ENCODE results near the gene LRP5.
"Not testable (repeated sequence)": the region's sequence is repeated elsewhere in the genome, so short reads cannot be mapped to it uniquely, and the experiment has no call there.

LRP5 gene

DNA sequence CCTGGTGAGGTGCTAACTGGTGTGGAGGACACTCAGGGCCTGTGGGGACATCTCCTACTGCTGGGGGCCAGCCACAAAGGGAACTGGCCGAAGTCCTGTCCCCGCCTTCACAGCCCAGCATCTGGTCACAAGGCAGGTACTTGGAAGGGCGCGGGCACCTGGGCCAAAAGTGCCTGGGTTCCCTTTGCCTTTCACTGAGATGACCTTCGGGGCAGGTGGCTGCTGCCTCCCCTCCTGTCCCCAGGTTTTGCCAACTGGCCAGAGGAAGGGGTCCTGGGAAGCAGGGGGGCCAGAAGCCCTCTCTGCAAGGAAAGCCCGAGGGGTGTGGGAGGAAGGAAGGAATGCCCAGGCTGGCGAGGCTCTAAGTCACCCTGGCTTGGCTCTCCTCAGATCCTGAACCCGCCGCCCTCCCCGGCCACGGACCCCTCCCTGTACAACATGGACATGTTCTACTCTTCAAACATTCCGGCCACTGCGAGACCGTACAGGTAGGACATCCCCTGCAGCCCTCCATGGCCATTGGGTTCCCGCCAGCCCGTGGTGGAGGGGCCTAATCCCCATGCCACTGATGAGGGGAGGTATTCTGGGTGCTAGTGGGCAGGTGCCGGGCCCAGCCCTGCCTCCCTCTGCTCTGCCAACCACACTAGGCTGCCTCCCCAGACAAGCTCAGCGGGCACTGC is 133.8 kb downstream of the LRP5 start:
- no peak for DNase-seq

DNA sequence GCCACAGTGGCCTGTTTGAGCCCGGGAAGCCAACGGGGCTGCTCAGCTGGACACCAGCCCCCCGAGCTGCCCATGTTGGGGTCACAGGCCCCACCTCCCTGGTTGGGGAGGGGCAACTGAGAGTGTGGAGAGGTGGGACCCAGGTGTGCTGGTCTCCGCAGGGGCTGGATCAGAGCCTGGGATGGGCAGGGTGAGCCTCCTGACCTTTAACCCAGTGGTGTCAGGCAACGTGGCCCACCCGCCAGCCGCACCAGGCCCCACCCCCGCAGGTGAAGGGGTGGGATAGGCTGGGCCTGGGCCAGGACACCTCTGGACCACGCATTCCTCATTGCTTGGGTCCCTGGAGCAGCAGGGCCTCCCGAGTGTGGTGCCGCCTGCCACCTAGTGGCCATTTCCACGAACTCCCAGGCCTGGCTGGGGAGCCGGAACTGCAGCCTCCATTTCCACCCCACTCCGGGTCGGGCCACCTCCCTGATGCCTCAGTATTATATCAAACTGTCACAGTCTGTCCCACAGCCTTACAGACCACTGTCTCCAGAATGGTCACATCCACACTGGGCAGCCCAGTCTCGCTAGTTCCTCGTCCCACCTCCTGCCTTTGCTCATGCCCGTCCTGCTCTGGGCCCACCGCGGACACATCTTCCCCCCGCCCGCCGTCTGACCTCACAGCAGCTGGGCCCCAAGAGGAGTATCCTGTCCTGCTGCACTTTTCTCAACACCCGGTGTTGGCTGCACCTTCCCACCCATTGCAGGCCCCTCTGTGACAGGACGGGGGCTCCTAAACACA is 134.8 kb downstream of the LRP5 start:
- peak; percentile 78 for DNase-seq

DNA sequence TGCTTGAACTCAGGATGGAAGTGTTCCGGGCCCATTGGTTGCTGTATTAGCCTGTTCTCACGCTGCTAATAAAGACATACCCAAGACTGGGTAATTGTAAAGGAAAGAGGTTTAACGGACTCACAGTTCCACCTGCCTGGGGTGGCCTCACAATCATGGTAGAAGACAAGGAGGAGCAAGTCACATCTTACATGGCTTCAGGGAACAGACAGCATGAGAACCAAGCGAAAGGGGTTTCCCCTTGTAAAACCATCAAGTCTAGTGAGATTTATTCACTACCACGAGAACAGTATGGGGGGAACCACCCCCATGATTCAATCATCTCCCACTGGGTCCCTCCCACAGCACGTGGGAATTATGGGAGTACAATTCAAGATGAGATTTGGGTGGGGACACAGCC is 135.5 kb downstream of the LRP5 start:
- not testable (repeated sequence) for DNase-seq

DNA sequence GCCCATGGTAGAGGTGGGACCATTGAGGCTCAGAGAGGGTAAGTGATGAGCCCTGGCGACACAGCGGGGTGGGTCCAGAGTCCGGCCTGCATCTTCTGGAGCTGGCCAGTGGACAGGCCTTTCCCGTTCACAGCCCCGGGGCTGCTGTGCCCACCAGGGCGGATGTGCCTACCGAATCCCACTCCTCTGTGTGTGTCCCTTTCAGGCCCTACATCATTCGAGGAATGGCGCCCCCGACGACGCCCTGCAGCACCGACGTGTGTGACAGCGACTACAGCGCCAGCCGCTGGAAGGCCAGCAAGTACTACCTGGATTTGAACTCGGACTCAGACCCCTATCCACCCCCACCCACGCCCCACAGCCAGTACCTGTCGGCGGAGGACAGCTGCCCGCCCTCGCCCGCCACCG is 136.2 kb downstream of the LRP5 start:
- no peak for DNase-seq

DNA sequence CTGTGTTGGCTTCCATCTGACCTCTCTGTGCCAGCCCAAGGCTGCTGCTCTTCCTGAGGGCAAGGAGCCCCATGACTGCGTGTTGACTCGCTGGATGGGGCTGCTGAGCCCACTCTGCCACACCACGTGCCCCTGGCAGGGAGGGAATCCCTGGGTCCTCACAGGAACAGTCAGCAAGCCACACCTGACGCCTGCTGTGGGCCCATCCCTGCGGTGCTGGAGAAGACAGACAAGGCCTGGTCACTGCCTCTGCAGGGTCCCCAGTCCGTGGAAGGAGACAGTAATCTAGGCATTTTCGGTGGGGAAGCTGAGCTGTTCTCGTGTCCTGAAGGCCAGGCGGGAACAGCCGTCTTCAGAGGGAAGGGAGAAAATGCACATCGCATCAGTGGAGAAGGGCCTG is 137.6 kb downstream of the LRP5 start:
- no peak for DNase-seq

DNA sequence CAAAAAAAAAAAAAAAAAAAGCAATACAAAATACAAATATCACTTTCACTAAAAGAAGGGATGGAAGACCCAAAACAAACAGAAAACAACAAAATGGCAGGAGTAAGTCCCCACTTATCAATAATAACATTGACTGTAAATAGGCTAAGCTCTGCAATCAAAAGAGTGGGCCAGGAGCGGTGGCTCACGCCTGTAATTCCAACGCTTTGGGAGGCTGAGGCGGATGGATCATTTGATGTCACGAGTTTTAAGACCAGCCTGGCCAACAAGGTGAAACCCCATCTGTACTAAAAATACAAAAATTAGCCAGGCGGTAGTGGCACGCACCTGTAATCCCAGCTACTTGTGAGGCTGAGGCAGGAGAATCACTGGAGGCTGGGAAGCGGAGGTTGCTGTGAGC is 138.3 kb downstream of the LRP5 start:
- no peak for DNase-seq

DNA sequence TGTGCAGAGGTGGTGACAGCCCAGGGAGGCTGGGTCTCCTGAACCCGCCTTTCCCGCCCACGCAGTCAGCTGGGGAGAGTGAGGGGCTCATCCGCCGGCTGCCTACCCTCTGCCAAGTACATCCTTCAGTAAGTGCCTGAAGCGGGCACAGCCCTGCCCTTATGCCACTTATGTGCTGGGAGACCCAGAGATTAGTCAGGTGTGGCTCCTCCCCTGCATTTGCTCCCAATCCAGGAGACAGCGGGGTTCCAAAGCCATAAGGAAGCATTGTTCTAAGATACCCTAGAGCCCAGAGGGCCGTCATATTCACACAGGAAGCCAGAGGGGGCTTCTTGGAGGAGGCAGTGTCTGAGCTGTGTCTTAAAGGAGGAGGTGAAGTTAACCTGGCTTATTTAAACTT is 142.4 kb downstream of the LRP5 start:
- DNase-seq: peak; percentile 96

DNA sequence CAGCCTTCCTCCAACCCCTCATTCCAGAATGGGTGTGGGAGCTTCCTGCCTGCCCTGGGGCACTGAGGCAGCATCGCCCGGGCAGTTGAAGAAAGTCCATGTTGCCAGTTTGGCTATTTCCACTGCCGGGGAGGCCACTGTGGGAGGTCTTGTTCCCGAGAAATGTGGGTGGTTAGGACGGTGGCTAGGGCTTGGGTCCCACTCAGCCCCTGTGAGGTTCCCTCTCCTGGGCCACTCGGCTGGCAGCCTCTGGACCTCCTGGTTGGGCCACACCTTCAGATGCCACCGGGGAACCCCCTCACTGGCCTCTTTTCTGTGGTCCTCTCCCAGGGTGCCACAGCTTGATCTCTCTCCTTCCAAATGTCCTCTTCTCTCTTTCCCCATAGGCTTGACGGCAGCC is 143.1 kb downstream of the LRP5 start:
- DNase-seq: no peak

DNA sequence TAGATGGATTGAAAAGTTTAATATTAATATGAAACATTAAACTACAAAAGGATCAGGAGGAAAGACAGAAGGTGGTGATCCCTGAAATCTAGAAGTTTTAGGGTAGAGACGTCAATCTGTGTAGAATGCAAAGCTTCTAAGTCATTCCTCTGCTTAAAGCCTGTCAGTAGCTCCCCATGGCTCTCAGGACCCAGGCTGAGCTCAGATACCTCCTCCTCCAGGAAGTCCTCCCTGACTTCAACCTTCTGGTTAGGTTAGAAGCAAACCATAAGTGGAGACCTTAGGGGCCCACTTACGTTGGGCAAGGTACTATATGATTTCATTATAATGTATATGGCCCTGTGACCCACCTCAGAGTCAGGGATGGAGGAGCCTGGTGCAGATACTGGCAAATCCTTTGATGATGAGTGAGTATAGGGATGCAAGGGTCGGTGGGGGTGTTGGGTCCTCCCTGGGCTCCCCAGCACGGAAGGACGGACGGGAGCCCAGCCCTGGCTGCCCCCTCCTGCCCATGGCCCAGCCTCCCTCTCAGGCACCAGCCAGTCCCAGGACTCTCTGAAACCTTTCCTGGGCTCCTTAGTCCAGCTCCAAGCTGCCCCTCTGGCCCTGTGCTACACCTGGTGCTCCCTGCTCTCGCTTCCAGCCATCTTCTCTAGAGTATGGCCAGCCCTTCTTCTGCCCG is 145.0 kb downstream of the LRP5 start:
- no peak for DNase-seq

DNA sequence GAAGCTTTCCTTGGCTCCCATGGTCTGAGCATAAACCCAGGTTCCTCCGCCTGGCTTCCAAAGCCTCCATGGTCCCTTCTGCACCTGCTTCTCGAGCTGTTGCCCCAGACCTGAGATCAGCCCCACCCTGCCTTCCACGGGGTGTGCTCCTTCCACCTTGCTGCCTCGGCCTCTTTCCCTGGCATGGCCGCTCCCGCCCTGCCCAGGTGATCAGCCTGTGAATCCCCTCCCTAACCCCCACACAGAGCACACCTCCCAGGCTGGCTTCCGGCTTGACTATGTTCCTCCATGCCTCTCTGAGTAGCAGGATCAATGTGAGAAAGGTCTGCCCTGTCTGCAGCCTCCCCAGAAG is 145.5 kb downstream of the LRP5 start:
- no peak for DNase-seq

DNA sequence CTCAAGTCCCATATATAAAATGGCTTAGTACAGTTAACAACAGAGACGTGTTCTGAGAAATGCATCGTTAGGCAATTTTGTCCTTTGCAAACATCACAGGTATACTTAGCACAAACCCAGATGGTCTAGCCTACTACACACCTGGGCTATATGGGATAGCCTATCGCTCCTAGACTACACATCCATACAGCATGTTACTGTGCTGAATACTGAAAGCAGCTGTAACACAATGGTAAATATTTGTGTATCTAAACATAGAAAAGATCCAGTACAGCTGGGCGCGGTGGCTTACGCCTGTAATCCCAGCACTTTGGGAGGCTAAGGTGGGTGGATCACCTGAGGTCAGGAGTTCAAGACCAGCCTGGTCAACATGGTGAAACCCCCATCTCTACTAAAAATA is 145.9 kb downstream of the LRP5 start:
- DNase-seq: not testable (repeated sequence)

DNA sequence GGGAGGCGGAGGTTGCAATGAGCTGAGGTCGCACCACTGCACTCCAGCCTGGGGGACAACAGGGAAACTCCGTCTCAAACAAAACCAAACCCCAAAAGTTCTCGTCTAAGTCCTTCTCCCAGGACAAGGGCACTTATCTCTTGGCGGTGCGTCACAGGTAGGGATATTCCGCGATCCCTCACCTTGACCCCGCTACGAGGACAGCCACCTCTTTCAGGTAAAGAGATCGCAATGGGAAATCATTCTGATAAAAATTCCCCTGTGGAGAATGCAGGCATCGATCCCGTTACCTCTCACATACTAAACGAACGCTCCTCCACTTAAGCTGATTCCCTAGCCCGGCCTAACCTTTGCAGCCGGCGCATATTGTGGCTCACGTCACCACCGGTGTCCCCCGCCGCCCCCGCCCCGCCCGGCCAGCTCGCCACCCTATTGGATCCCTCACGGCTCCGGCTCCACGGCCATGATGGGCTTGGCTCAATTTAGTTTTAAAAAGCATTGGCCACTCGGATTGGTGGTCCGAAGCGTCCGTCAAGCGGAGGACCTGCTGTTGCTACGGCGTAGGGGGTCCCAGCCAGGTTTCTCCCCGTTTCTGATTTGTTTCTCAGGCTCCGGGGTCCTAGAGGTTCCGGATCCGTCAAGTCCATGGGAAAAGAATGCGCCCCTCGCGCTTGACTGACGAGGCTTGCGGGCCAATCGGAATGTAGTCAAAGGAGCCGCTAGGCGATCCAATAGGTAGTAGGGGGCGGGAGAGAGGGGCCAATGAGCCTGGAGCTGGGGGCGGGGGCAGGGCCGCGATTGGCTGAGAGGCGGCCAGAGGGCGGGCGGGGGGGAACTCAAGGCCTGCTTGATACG is 147.7 kb downstream of the LRP5 start:
- DNase-seq: peak; percentile 99

DNA sequence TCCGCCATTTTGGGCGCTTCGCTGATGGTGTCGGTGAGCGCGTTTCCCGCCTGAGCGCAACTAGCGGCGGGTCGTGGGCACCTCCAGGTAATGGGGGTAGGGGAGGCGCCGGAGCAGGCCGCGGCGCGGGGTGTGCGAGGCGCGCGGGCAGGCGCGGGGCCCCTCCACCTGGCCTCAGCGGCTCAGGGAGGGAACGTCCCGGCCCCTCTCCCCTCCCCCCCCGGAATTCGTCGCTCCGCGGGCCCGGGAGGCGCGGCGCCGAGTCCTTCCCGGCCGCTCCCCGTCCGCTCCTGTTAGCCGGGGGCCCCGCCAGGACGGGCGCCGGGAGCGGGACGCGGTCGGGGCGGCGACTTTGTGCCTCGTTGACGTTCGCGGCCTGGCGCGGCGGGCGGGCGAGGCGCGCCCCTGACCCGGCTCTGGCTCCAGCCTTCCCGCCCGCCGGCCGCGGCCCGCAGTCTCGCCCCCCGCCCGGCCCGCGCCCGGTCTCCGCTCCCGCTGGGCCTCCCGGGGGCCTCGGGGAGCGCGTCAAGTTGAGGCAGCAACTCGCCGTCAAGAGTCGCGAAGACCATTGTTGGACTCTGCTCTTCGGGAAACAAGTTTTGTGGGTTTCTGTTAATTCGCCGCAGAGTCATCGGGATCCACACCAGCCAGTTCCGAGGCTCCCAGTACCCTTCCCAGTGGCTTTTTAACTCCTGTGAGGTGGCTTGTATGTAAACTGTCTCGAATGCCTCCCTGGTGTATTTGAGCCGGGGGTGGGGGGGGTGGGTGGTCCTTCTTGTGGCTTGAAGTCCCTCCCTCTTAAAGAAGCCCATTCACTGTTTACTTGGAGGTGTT is 148.6 kb downstream of the LRP5 start, which contains the start of gene PPP6R3:
Gene PPP6R3 (plus strand): TSS at position 12 of the 834 bp plus-strand sequence. CDS start 76,913 bp downstream, outside the sequence.
- DNase-seq: peak; percentile 78

DNA sequence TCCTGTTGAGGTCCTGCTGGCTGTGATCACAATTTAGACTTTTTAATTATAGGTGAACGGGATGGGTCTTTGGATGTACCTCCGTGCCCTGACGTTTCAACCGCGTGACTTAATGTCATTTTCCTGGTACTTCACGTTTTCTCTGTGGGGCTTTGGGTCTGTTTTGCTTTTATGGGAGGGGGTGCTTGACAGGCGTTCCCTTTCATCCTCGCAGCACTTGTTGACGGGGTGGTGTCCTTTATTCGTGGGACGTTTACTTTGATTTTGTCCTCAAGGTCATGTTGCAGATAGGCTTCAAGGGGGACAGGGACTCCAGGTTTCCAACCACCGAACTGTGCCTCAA is 149.2 kb downstream of the LRP5 start:
- DNase-seq: no peak

DNA sequence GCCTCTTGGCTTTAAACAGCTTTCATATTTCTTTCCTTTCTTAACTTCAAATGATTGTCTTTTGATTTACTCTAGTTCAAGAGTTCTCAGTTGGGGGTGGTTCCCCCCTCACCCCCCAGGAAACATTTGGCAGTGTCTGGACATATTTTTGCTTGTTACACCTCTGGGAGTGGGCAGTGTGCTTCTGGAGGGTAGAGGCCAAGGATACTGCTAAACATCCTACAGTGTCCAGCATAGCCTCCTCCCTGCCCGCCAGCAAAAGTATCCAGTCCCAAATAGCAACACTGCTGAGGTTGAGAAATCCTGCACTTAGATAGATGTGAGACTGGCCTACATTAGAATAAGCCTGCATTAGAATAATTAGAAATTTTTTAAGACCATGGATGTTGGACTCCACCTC is 151.3 kb downstream of the LRP5 start:
- DNase-seq: no peak

DNA sequence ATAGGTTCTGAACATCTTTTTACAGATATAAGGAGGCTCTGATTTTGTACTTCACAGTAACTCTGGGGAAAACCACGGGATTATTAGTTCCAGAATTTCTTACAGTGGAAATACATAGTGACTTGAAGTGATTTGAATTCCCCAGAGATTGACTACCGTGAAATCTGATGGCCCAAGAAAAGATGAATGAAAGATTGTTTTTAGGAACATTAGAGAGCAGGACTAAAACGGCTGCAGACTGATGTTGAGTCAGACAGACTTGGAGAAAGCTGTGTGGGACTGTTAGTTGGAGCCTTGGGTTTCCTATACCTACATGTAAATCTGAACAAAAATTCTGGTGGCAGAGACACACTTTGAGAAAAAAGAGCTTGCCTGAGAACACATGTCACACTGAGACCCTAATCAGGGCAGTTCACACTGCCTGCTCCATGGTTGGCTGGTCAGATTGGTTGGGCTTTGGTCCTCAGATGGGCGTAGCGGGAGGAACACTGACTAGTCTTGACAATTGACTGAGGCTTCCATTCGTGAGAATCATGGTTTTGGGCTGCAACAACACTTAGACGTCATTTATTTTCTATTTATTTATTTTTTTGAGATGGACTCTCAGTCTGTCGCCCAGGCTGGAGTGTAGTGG is 154.9 kb downstream of the LRP5 start:
- DNase-seq: no peak

DNA sequence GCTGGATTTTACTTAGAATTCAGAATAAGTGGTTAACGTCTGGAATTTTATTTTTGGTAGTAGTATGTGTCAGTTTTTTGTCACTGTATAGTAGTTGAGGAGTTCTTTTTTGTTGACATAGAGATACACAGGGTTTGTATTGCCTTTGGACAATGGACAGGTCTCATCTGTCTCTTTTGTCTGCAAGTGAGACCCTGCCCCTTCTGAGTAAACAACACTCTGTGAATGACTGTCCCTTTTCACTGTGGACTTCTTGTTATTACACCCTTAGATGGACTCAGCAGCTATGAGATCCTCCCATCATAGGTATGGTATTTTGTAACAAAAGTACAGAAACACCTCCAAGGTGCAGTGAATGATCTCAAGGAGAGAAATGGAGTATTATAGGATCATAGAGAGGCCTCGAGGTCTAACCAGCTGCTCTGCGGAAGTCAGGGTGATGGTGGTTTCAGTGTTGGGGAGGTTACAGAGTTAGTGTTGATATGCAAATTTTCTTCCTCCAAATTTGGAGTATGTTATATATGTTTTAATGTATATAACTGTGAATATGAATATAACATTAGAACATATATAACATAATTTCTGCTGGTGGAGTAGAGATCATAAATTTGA is 155.9 kb downstream of the LRP5 start:
- peak; percentile 43 for DNase-seq

DNA sequence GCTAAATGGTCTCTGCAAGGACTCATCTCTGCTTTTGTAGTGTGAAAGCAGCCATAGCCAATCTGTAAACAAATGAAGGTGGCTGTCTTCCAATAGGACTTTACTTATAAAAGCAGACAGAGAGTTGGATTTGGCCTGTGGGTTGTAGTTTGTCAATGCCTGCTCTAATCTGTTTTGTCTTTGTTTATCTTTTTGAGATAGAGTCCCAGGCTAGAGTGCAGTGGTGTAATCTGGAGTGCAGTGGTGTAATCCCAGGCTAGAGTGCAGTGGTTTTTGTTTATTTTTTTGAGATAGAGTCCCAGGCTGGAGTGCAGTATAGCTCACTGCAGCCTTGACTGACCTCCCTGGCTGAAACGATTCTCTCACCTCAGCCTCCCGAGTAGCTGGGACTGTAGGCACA is 156.7 kb downstream of the LRP5 start:
- DNase-seq: no peak

DNA sequence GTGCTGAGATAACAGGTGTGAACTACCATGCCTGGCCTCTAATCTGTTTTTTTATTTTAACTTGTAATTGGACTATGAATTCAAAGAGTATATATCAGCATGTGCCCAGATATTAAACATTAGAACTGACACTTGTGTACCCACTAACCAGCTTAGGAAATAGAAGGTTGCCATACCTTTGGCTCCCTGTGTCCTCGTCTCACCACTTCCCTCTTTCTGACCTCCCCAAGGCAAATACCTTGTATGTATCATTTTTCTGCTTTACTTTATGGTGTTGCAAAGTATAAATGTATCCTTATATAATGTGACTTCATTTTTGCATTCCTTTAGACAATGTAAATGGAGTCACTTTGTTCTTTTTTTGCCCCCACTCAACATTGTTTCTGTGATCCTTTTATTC is 157.3 kb downstream of the LRP5 start:
- DNase-seq: no peak

DNA sequence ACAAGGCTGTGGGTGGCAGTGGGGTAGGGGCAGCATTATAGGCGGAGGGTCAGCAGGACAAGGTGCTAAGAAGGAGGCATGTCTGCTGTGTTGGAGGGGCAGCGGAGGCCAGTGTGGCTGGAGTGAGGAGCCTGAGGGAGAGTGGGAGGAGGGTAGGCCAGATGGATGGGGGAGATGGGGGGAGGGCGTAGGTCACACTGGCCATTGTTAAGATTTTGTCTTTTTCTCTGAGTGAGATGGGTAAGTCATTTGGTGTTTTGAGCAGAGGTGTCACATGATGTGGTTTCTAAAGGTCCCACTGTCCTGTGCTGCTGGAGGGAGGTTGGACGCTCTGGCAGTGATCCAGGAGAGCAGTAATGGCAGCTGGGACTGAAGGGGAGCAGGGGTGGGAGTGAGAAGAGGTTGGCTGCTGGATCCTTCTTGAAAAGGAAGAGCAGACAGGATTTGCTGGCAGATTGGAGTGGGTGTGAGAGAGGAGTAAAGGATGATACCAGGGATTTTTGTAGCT is 158.0 kb downstream of the LRP5 start:
- peak; percentile 77 for DNase-seq

Measured in NCI-H69 (cell line).